ENCODE measurements around the gene TSPAN4.
A peak's percentile ranks its signal among the peaks of the same experiment; 100 is the strongest.

Gene TSPAN4

DNA sequence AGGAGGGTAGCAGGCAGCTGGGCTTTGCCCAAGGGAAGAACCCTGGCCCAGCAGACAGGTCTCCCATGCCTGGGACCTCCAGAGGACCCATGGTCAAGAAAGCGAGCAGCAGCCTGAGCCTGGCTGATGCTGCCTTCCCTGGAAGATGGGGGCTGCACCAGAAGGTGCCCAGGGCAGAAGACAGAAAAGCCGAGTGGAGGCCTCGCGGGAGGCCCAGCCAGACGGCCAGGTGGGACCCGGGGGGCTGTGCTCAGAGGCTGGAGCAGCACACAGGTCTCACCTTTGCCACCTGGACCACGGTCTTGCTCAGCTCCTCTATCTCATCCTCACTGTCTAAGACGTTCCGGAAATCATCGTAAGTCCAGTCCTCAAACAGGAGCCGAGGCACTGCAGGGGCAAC is 57.1 kb downstream of the TSPAN4 start:
- Mint-ChIP-seq H3K36me3 (peaks cover 37% of the 10 kb centered on the region), H3K4me3 (no peak overlapping the region), H3K27ac (no peak overlapping the region), H3K9me3 (no peaks in the 10 kb centered on the region), H3K4me1 (peaks cover 16% of the 10 kb centered on the region)
- ATAC-seq (no peak), DNase-seq (ENCODE audit: low spot score in 2 of 2) (no peak)

DNA sequence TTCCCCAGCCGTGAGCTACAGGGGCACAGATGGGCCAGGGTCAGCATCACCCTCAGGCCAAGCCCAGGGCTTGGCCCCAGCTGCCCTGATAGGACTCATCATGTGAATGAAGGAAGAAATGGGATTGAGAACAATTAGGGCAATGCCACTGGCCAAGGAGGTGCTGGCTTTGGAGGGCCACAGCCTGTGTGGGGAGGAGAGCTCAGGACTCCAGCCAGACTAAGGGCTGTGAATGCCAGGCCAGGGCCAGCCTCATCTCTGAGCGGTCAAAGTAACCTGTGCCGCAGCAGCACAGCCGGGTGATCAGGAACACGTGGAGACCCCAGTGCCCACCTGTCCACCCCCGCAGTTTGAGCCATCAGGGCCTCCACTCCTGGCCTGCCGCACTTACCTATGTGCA is 57.9 kb downstream of the TSPAN4 start:
- DNase-seq (ENCODE audit: low spot score in 2 of 2): no peak
- no peak overlapping the region for H3K27ac Mint-ChIP-seq
- H3K4me1 Mint-ChIP-seq: peaks cover 16% of the 10 kb centered on the region
- no peak overlapping the region for H3K4me3 Mint-ChIP-seq
- peaks cover 40% of the 10 kb centered on the region for H3K36me3 Mint-ChIP-seq
- no peaks in the 10 kb centered on the region for H3K9me3 Mint-ChIP-seq
- ATAC-seq: no peak

GRCh38 chr11:901452-902061 is 58.9 kb downstream of the TSPAN4 start:
- no peaks in the 10 kb centered on the region for H3K9me3 Mint-ChIP-seq
- H3K36me3 Mint-ChIP-seq: peaks cover 50% of the 10 kb centered on the region
- H3K4me1 Mint-ChIP-seq: peaks cover 16% of the 10 kb centered on the region
- peak overlapping the region; percentile 8 for H3K27ac Mint-ChIP-seq
- ATAC-seq (no peak), DNase-seq (ENCODE audit: low spot score in 2 of 2) (no peak)
- no peak overlapping the region for H3K4me3 Mint-ChIP-seq

DNA sequence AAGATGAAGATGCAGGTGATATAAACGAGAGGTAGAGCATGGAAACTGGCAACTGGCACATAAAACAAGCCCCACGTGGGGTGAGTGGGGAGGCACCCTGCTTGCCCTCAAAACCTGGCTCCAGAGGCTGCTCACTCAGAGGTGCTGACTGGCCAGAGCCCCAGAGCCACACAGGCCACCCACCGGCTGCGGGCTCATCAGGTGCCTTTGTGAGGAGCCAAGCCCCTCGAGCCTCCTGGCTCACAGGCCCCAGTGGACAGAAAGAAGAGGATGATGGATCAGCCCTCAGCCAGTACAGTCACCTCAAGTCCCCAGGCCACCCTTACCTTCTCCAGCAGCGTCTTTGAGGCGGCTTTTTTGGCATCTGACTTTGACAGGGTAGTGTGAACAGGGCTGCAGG is 61.7 kb downstream of the TSPAN4 start:
- Mint-ChIP-seq H3K9me3 (no peaks in the 10 kb centered on the region), H3K27ac (peak overlapping the region; percentile 78), H3K4me1 (peaks cover 36% of the 10 kb centered on the region), H3K4me3 (no peak overlapping the region), H3K36me3 (peaks cover 43% of the 10 kb centered on the region)
- ATAC-seq (no peak), DNase-seq (ENCODE audit: low spot score in 2 of 2) (no peak)

- ATAC-seq (no peak), DNase-seq (ENCODE audit: low spot score in 2 of 2) (no peak)
- no peaks in the 10 kb centered on the region for H3K9me3 Mint-ChIP-seq
Measured at GRCh38 chr11:905952-906351, 63.3 kb downstream of the TSPAN4 start.

GRCh38 chr11:907668-908067 is 65.0 kb downstream of the TSPAN4 start:
- Mint-ChIP-seq H3K27ac (no peak overlapping the region), H3K4me3 (no peak overlapping the region), H3K4me1 (peaks cover 40% of the 10 kb centered on the region), H3K9me3 (no peaks in the 10 kb centered on the region), H3K36me3 (peaks cover 34% of the 10 kb centered on the region)
- no peak for DNase-seq (ENCODE audit: low spot score in 2 of 2)
- no peak for ATAC-seq

More at GRCh38 chr11:905952-906351, 63.3 kb downstream of the TSPAN4 start:
- no peak overlapping the region for H3K4me3 Mint-ChIP-seq
- H3K36me3 Mint-ChIP-seq: peaks cover 43% of the 10 kb centered on the region
- H3K27ac Mint-ChIP-seq: no peak overlapping the region
- H3K4me1 Mint-ChIP-seq: peaks cover 40% of the 10 kb centered on the region

DNA sequence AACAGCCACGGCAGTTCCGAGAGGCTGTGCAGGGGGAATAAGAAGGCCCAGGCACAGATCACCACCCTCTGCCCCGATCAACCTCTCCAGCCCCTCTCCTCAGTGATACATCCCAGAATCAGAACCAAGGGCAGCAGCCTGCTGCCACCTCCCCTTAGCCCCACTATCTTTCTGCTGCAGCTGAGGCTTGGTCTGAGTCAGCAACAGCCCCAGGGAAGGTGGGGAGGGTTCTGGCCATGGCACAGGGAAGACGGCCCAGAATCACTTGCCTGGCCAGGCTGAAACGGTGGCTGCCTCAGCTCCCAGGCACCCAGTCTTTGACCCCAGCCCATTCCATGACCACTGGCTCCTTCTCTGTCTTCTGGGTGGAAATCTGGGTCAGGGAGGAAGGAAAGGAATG is 65.6 kb downstream of the TSPAN4 start:
- H3K9me3 Mint-ChIP-seq: no peaks in the 10 kb centered on the region
- no peak for ATAC-seq
- DNase-seq (ENCODE audit: low spot score in 2 of 2): no peak
- no peak overlapping the region for H3K4me3 Mint-ChIP-seq
- no peak overlapping the region for H3K27ac Mint-ChIP-seq
- peaks cover 40% of the 10 kb centered on the region for H3K4me1 Mint-ChIP-seq
- peaks cover 28% of the 10 kb centered on the region for H3K36me3 Mint-ChIP-seq

DNA sequence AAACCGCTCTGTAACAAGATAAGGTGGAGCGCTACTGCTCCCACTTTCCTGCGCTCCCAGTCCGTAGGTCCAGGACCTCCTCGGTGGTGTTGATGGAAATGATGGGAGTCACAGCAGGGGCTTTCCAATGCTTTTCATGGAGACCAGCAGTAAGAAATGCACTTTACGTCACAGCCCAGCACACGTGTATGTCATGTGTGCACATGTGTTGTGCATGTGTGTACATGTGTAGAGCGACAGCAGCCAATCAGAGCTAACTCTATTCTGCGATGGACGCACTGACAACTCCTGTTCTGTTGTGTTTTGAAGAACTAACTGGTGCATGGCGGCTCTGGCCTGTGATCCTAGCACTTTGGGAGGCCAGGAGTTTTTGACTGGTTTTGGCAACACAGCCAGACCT is 66.8 kb downstream of the TSPAN4 start:
- Mint-ChIP-seq H3K4me1 (peaks cover 33% of the 10 kb centered on the region), H3K4me3 (peak overlapping the region; percentile 93), H3K27ac (no peak overlapping the region), H3K9me3 (no peaks in the 10 kb centered on the region), H3K36me3 (peaks cover 18% of the 10 kb centered on the region)
- ATAC-seq (no peak), DNase-seq (ENCODE audit: low spot score in 2 of 2) (no peak)

DNA sequence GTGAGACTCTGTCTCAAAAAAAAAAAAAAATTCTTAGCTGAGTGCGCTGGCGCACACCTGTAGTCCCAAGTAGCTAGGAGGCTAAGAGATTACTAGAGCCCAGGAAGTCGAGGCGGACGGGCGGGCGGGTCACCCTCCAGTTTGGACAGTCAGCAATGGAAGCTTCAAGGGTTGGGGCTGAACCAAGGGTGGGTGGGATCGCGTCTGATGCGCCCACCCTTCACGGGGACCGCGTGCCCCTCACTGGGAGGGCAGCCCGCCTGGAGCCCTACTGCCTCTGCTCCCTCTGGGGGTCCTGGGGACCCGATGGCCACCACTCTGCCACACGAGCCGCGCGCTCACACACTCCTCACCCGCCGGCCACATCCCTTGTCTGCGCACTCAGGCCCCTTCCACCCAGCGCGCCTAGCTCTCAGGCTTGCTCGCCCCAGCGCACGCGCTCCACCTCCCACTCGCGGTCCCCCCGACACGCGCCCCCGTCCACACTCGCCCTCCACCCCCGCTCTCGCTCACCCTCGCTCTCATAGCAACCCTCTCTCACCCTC is 67.5 kb downstream of the TSPAN4 start:
- Mint-ChIP-seq H3K27ac (peak overlapping the region; percentile 74), H3K4me1 (peaks cover 30% of the 10 kb centered on the region), H3K9me3 (no peaks in the 10 kb centered on the region), H3K4me3 (peak overlapping the region; percentile 93), H3K36me3 (peaks cover 18% of the 10 kb centered on the region)
- DNase-seq (ENCODE audit: low spot score in 2 of 2): no peak
- ATAC-seq: peak; percentile 52

GRCh38 chr11:910589-911030 is 68.0 kb downstream of the TSPAN4 start, which contains the start of gene CHID1:
Gene CHID1 (minus strand): TSS chr11:910810. CDS start chr11:904816, 5,994 bp downstream.
- Mint-ChIP-seq H3K4me1 (peaks cover 30% of the 10 kb centered on the region), H3K36me3 (peaks cover 14% of the 10 kb centered on the region), H3K4me3 (peak within 1 kb of the TSS; percentile 93), H3K9me3 (no peaks in the 10 kb centered on the region), H3K27ac (peak within 1 kb of the TSS; percentile 92)
- peak; percentile 82 to 94 for DNase-seq (ENCODE audit: low spot score in 2 of 2)
- peak; percentile 96 for ATAC-seq

- H3K9me3 Mint-ChIP-seq: no peaks in the 10 kb centered on the region
- ATAC-seq (peak; percentile 56), DNase-seq (ENCODE audit: low spot score in 2 of 2) (peak; percentile 44 to 83)
- H3K4me1 Mint-ChIP-seq: peaks cover 30% of the 10 kb centered on the region
- peak overlapping the region; percentile 92 for H3K27ac Mint-ChIP-seq
- H3K4me3 Mint-ChIP-seq: peak overlapping the region; percentile 93
- H3K36me3 Mint-ChIP-seq: peaks cover 8% of the 10 kb centered on the region
Measured at GRCh38 chr11:911031-911889, 68.6 kb downstream of the TSPAN4 start.

DNA sequence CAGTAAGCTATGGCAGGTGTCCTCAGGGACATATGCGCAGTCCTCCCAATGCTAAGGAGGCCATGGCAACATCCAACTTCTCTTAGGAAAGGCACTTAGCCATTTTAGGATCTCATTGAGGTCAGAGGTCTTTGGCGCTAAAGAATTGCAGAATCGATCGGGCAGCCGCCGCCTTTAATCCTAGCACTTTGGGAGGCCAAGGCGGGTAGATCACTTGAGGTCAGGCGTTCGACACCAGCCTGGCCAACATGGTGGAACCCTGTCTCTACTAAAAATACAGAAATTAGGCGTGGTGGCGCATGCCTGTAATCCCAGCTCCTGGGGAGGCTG is 69.2 kb downstream of the TSPAN4 start:
- peak overlapping the region; percentile 92 for H3K27ac Mint-ChIP-seq
- no peak for ATAC-seq

GRCh38 chr11:912266-912665 is 69.6 kb downstream of the TSPAN4 start:
- H3K4me3 Mint-ChIP-seq: peak overlapping the region; percentile 93
- peaks cover 30% of the 10 kb centered on the region for H3K4me1 Mint-ChIP-seq
- H3K9me3 Mint-ChIP-seq: no peaks in the 10 kb centered on the region
- H3K36me3 Mint-ChIP-seq: peaks cover 5% of the 10 kb centered on the region
- ATAC-seq (no peak), DNase-seq (ENCODE audit: low spot score in 2 of 2) (no peak)
- no peak overlapping the region for H3K27ac Mint-ChIP-seq

More for the DNA sequence above, 69.2 kb downstream of the TSPAN4 start:
- DNase-seq (ENCODE audit: low spot score in 2 of 2): no peak
- Mint-ChIP-seq H3K4me1 (peaks cover 30% of the 10 kb centered on the region), H3K9me3 (no peaks in the 10 kb centered on the region), H3K4me3 (peak overlapping the region; percentile 93), H3K36me3 (peaks cover 5% of the 10 kb centered on the region)

- ATAC-seq (no peak), DNase-seq (ENCODE audit: low spot score in 2 of 2) (no peak)
- Mint-ChIP-seq H3K9me3 (no peaks in the 10 kb centered on the region), H3K36me3 (peaks cover 5% of the 10 kb centered on the region), H3K4me3 (no peak overlapping the region), H3K27ac (no peak overlapping the region), H3K4me1 (peaks cover 24% of the 10 kb centered on the region)
Measured at GRCh38 chr11:913043-913442, 70.4 kb downstream of the TSPAN4 start.

- H3K36me3 Mint-ChIP-seq: peaks cover 5% of the 10 kb centered on the region
- no peak for DNase-seq (ENCODE audit: low spot score in 2 of 2)
- no peak overlapping the region for H3K27ac Mint-ChIP-seq
- ATAC-seq: no peak
- peaks cover 13% of the 10 kb centered on the region for H3K4me1 Mint-ChIP-seq
- no peak overlapping the region for H3K4me3 Mint-ChIP-seq
- H3K9me3 Mint-ChIP-seq: no peaks in the 10 kb centered on the region
Measured at GRCh38 chr11:914204-914603, 71.6 kb downstream of the TSPAN4 start.

All from stimulated activated effector memory CD8-positive, alpha-beta T cell treated with anti-CD3 and anti-CD28 coated beads, Interleukin-12 subunit alpha, Interleukin-12 subunit beta, amount 100 ng/mL, for 72 hours (primary cell).